Stimulated activated effector memory CD8-positive, alpha-beta T cell treated with anti-CD3 and anti-CD28 coated beads, Interleukin-12 subunit alpha, Interleukin-12 subunit beta, amount 100 ng/mL, for 72 hours (primary cell): Measurements from ENCODE around the gene PPRC1.
A peak's percentile ranks its signal among the peaks of the same experiment; 100 is the strongest.

Experiments used
- ATAC-seq: fragments of 150-1000 bp; cut with Tn5 transposase; 2 replicates; pipeline ENCODE4 v1.10.0; 2021
- DNase-seq, 2 donors: peaks; one replicate each; pipeline ENCODE4 v3.0.0; 2021 to 2022; ENCODE audit warnings: low spot score in 2 of 2
- H3K27ac Mint-ChIP-seq: one replicate; pipeline ENCODE4 v1.8.0; 2022; ENCODE audit warnings: mild to moderate bottlenecking, mixed read lengths
- H3K36me3 Mint-ChIP-seq: one replicate; pipeline ENCODE4 v1.8.0; 2022; ENCODE audit warnings: mild to moderate bottlenecking, mixed read lengths
- H3K4me1 Mint-ChIP-seq: one replicate; pipeline ENCODE4 v1.8.0; 2022; ENCODE audit warnings: mixed read lengths
- H3K4me3 Mint-ChIP-seq: one replicate; pipeline ENCODE4 v1.8.0; 2022; ENCODE audit warnings: mild to moderate bottlenecking, mixed read lengths
- H3K9me3 Mint-ChIP-seq: one replicate; pipeline ENCODE4 v1.8.0; 2022; ENCODE audit warnings: mixed read lengths

The PPRC1 gene

GRCh38 chr10:102131286-102132170, 1.3 kb upstream of the PPRC1 start:
- peaks cover 40% of the 10 kb centered on the region for H3K36me3 Mint-ChIP-seq
- H3K4me3 Mint-ChIP-seq = peak overlapping the region; percentile 95
- no peak for DNase-seq
- peaks cover 38% of the 10 kb centered on the region for H3K4me1 Mint-ChIP-seq
- H3K9me3 Mint-ChIP-seq = no peaks in the 10 kb centered on the region
- ATAC-seq = no peak
- H3K27ac Mint-ChIP-seq = peak overlapping the region; percentile 99

- H3K4me3 Mint-ChIP-seq = peak overlapping the region; percentile 95
- H3K4me1 Mint-ChIP-seq = peaks cover 38% of the 10 kb centered on the region
- peaks cover 47% of the 10 kb centered on the region for H3K36me3 Mint-ChIP-seq
- ATAC-seq = no peak
- no peak for DNase-seq
- H3K9me3 Mint-ChIP-seq = no peaks in the 10 kb centered on the region
- peak overlapping the region; percentile 99 for H3K27ac Mint-ChIP-seq
These were observed 662 bp upstream of the PPRC1 start for GRCh38 chr10:102132193-102132562.

- Mint-ChIP-seq H3K36me3 (peaks cover 61% of the 10 kb centered on the region), H3K9me3 (no peaks in the 10 kb centered on the region), H3K4me3 (peak overlapping the region; percentile 95), H3K27ac (peak overlapping the region; percentile 99), H3K4me1 (peaks cover 43% of the 10 kb centered on the region)
- DNase-seq (peak; percentile 45 to 81), ATAC-seq (peak; percentile 62)
These were observed 744 bp downstream of the PPRC1 start for GRCh38 chr10:102133373-102134195.

- peak overlapping the region; percentile 95 for H3K4me3 Mint-ChIP-seq
- H3K9me3 Mint-ChIP-seq = no peaks in the 10 kb centered on the region
- ATAC-seq (no peak), DNase-seq (no peak)
- H3K4me1 Mint-ChIP-seq = peaks cover 49% of the 10 kb centered on the region
- peaks cover 69% of the 10 kb centered on the region for H3K36me3 Mint-ChIP-seq
- peak overlapping the region; percentile 99 for H3K27ac Mint-ChIP-seq
These were observed 1.6 kb downstream of the PPRC1 start for GRCh38 chr10:102134416-102134815.

DNA sequence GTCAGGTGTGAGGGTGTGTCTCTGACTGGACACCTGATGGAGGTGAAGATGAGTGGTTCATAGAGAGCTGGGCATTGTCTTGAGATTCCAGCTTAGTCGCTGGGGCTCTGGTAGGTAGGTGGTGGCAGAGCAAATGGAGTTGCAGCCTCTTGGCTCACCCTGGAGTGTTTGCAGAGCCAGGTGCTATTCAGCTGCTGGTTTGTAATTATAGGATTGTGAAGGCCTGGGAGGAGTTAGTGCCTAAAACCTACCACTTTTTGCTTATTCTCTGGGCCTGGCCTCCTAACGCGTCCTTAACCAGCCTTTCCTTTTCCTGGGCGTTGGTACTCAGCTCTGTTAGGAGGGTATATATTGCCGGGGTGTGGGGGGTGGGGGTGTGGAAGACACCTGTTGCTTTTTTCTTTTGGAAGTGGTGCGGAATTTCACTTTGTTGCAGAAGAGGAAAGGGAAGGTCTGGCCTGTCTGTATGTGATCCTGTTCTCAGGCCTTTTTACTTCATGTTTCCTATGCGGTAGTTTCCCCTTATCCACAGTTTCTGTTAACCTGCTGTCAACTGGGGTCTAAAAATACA, 3.2 kb downstream of the PPRC1 start:
- Mint-ChIP-seq H3K4me1 (peaks cover 58% of the 10 kb centered on the region), H3K36me3 (peaks cover 85% of the 10 kb centered on the region)
- DNase-seq = no peak

GRCh38 chr10:102139281-102140110, 6.7 kb downstream of the PPRC1 start:
- DNase-seq (no peak), ATAC-seq (no peak)
- H3K4me3 Mint-ChIP-seq = no peak overlapping the region
- H3K36me3 Mint-ChIP-seq = peaks cover 100% of the 10 kb centered on the region
- H3K4me1 Mint-ChIP-seq = peaks cover 58% of the 10 kb centered on the region
- no peaks in the 10 kb centered on the region for H3K9me3 Mint-ChIP-seq
- H3K27ac Mint-ChIP-seq = peak overlapping the region; percentile 82

More for the DNA sequence above, 3.2 kb downstream of the PPRC1 start:
- no peaks in the 10 kb centered on the region for H3K9me3 Mint-ChIP-seq
- H3K4me3 Mint-ChIP-seq = peak overlapping the region; percentile 95
- H3K27ac Mint-ChIP-seq = peak overlapping the region; percentile 74
- ATAC-seq = no peak

- no peak overlapping the region for H3K27ac Mint-ChIP-seq
- peaks cover 100% of the 10 kb centered on the region for H3K36me3 Mint-ChIP-seq
- no peaks in the 10 kb centered on the region for H3K9me3 Mint-ChIP-seq
These were observed 7.4 kb downstream of the PPRC1 start for GRCh38 chr10:102140218-102140617.

GRCh38 chr10:102140913-102141540, 8.2 kb downstream of the PPRC1 start:
- Mint-ChIP-seq H3K9me3 (no peaks in the 10 kb centered on the region), H3K27ac (peak overlapping the region; percentile 83), H3K4me3 (no peak overlapping the region), H3K36me3 (peaks cover 100% of the 10 kb centered on the region), H3K4me1 (peaks cover 47% of the 10 kb centered on the region)
- ATAC-seq = peak; percentile 17
- DNase-seq = no peak

More at GRCh38 chr10:102140218-102140617, 7.4 kb downstream of the PPRC1 start:
- peaks cover 51% of the 10 kb centered on the region for H3K4me1 Mint-ChIP-seq
- DNase-seq (no peak), ATAC-seq (no peak)
- H3K4me3 Mint-ChIP-seq = no peak overlapping the region

- no peak for ATAC-seq
These were observed 8.8 kb downstream of the PPRC1 start for GRCh38 chr10:102141583-102142107.

GRCh38 chr10:102146971-102147428, 14.2 kb downstream of the PPRC1 start:
- H3K27ac Mint-ChIP-seq = peak overlapping the region; percentile 74
- peaks cover 100% of the 10 kb centered on the region for H3K36me3 Mint-ChIP-seq
- ATAC-seq = no peak
- no peaks in the 10 kb centered on the region for H3K9me3 Mint-ChIP-seq
- DNase-seq = no peak
- no peak overlapping the region for H3K4me3 Mint-ChIP-seq
- peaks cover 43% of the 10 kb centered on the region for H3K4me1 Mint-ChIP-seq

More at GRCh38 chr10:102141583-102142107, 8.8 kb downstream of the PPRC1 start:
- Mint-ChIP-seq H3K9me3 (no peaks in the 10 kb centered on the region), H3K36me3 (peaks cover 100% of the 10 kb centered on the region), H3K4me3 (no peak overlapping the region), H3K27ac (peak overlapping the region; percentile 83), H3K4me1 (peaks cover 49% of the 10 kb centered on the region)
- no peak for DNase-seq

GRCh38 chr10:102147561-102147960, 14.7 kb downstream of the PPRC1 start:
- Mint-ChIP-seq H3K36me3 (peaks cover 100% of the 10 kb centered on the region), H3K9me3 (no peaks in the 10 kb centered on the region), H3K4me3 (no peak overlapping the region), H3K27ac (peak overlapping the region; percentile 74), H3K4me1 (peaks cover 42% of the 10 kb centered on the region)
- ATAC-seq (no peak), DNase-seq (no peak)

- Mint-ChIP-seq H3K4me1 (peaks cover 40% of the 10 kb centered on the region), H3K9me3 (no peaks in the 10 kb centered on the region), H3K4me3 (no peak overlapping the region), H3K36me3 (peaks cover 100% of the 10 kb centered on the region), H3K27ac (peak overlapping the region; percentile 74)
- ATAC-seq (no peak), DNase-seq (no peak)
These were observed 15.4 kb downstream of the PPRC1 start for GRCh38 chr10:102148275-102148674.

DNA sequence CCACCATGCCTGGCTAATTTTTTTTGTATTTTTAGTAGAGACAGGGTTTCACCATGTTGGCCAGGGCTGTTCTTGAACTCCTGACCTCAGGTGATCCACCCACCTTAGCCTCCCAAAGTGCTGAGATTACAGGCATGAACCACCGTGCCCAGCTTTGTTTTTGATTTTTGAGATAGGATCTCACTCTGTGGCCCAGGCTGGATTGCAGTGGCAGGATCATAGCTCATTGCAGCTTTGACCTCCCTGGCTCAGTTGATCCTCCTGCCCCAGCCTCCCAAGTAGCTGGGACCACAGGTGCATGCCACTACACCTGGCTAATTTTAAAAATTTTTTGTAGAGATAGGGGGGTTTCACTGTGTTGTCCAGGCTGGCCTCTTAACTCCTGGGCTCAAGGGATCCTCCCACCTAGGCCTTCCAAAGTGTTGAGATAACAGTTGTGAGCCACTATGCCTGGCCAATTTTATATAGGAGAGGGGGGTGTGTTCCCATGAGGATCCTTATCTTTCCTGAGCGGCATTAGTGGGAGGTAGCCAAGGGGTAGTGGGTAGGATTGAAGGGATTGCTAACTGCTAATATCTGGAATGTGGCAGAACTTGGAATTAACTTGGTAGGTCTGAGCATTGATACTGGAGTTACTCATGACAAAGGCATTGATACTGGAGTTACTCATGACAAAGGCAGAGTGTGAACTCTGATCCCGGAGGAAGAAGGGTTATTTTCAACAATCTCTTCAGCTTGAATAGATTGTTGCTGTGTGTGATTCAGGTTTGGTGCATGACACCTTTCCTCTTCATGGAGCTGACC, 18.3 kb downstream of the PPRC1 start:
- H3K36me3 Mint-ChIP-seq = peaks cover 100% of the 10 kb centered on the region
- ATAC-seq (no peak), DNase-seq (no peak)
- peak overlapping the region; percentile 98 for H3K27ac Mint-ChIP-seq
- no peaks in the 10 kb centered on the region for H3K9me3 Mint-ChIP-seq
- peak overlapping the region; percentile 85 for H3K4me3 Mint-ChIP-seq
- H3K4me1 Mint-ChIP-seq = peaks cover 49% of the 10 kb centered on the region
